ENCODE results near the gene PPME1.

The PPME1 gene

DNA sequence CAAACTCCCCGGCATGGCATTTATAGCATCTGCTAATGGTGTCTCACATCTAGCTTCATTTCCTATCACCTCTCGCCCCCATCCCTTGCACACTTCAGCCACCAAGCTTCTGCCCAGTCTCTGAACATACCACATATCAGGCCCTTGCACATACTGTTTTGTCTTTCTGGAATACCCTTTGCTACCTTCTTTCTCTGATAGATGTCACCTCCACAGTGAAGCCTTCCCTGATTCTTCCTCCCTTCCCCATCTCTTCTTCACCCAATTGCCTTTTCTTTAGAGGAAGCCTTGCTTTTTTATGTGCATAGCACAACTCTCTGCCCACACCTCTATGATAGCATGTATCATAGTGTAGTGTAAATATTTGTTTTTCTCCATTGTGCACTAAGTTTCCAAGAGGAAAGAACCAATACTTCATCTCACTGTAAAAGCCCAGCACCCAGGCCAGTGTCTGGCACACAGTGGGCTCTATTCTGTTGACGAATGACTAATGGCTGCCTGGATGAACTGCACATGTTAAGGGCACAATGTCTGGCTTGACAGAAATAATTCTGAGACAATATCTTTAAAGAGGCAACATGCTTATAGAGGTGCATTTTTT lies 112.6 kb downstream of the PPME1 start:
- no peak for DNase-seq

- DNase-seq, result no peak
Observed at GRCh38 chr11:74284466-74284865, 113.4 kb downstream of the PPME1 start.

DNA sequence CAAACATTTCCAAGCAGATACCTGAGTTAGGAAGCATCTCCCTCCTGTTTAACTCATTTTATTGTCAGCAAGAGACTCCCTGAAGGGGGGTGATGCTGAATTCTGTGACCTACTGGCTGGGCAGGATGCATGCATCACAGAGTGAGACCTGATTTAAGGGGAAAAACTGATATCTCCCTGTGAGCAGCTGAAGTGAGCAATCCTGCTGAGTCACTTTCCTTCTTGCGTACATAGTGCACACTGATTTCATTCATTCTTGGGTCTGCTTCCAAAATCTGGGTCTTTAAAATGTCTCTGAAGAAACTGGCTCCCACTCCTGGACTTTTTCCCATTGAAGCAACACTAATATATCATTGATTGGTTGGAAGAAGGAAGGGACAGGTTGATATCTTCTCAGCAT lies 117.1 kb downstream of the PPME1 start:
- DNase-seq, result no peak

DNA sequence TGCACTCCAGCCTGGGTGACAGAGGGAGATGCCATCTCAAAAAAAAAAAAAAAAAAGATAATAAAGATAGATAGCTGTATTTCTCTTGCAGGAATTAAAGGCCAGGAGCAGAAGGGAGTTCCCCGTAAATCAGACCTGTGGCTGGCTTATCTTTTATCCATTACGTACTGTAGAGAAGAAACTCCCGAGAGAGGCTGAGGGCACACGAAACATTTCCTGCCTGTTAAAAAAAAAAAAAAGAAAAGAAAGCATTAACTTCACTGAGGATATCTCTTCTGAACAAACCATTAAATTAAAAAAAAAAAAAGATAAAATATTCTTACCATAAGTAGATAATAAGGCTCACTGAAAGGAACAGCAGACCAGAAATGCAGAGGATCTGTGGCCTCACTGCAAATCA lies 117.8 kb downstream of the PPME1 start:
- no peak for DNase-seq

- no peak for DNase-seq
Observed at GRCh38 chr11:74297484-74297883, 126.4 kb downstream of the PPME1 start.

DNA sequence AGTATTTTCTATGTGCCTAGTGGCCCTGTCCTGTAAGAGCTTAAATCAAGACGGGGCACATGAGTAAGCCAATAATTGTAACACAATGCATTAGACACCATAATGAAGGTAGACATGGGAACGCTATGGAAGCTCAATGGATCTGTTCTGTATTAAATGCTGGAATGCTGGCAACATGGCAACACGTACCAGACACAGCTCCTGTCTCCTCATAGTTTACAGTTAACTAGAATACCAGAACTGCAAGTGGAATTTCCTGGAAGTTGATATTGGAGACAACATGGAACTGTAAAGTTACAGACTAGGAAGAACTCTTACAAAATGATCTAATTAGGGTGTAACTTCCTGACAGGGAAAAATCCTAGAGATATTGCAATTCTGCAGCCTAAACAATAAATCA lies 127.9 kb downstream of the PPME1 start:
- DNase-seq, result no peak
